ENCODE results near the gene NTSR2.

The NTSR2 gene, protein sequence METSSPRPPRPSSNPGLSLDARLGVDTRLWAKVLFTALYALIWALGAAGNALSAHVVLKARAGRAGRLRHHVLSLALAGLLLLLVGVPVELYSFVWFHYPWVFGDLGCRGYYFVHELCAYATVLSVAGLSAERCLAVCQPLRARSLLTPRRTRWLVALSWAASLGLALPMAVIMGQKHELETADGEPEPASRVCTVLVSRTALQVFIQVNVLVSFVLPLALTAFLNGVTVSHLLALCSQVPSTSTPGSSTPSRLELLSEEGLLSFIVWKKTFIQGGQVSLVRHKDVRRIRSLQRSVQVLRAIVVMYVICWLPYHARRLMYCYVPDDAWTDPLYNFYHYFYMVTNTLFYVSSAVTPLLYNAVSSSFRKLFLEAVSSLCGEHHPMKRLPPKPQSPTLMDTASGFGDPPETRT

DNA sequence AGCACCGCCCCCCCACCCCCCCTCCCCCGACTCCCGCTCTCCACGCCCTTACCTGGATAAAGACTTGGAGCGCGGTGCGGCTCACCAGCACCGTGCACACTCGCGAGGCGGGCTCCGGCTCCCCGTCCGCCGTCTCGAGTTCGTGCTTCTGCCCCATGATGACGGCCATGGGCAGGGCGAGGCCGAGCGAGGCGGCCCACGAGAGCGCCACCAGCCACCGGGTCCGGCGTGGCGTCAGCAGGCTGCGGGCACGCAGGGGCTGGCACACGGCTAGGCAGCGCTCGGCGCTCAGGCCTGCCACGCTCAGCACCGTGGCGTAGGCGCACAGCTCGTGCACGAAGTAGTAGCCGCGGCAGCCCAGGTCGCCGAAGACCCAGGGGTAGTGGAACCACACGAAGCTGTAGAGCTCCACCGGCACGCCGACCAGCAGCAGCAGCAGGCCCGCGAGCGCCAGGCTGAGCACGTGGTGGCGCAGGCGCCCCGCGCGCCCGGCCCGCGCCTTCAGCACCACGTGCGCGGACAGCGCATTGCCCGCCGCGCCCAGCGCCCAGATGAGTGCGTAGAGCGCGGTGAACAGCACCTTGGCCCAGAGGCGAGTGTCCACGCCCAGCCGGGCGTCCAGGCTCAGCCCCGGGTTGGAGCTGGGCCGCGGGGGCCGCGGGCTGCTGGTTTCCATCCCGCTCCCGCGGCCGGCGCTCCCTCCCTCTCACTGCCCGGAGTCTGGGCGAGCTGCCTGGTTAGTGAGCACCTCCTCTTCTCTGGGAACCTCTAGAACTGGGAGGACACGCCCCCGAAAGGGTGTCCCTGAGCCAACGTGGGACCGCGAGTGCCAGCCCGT lies at the start of gene NTSR2:
Gene NTSR2, minus strand, starts transcription at position 742 of the 838 bp plus-strand sequence. Its CDS starts 66 bp downstream, at position 676.
- no peak within 1 kb of the TSS for H3K9ac ChIP-seq (ENCODE audit: low read length)
- no peaks in the 10 kb centered on the region for H3K4me1 ChIP-seq (ENCODE audit: control insufficient read depth, low read depth, low read length)
- peak within 1 kb of the TSS; percentile 37 for H3K4me3 ChIP-seq (ENCODE audit: low read length)
- no peaks in the 10 kb centered on the region for H3K9me3 ChIP-seq (ENCODE audit: control insufficient read depth, low read depth, low read length)
- no peak within 1 kb of the TSS for H3K27ac ChIP-seq (ENCODE audit: low read length)
- H3K27me3 ChIP-seq (ENCODE audit: control insufficient read depth, insufficient read depth, low read length), result peaks cover 33% of the 10 kb centered on the region
- no peaks in the 10 kb centered on the region for H3K36me3 ChIP-seq (ENCODE audit: control insufficient read depth, low read depth, low read length)

- no peaks in the 10 kb centered on the region for H3K36me3 ChIP-seq (ENCODE audit: control insufficient read depth, low read depth, low read length)
- H3K9ac ChIP-seq (ENCODE audit: low read length), result no peak overlapping the region
- H3K27me3 ChIP-seq (ENCODE audit: control insufficient read depth, insufficient read depth, low read length), result no peaks in the 10 kb centered on the region
- no peaks in the 10 kb centered on the region for H3K9me3 ChIP-seq (ENCODE audit: control insufficient read depth, low read depth, low read length)
- no peak overlapping the region for H3K4me3 ChIP-seq (ENCODE audit: low read length)
- no peak overlapping the region for H3K27ac ChIP-seq (ENCODE audit: low read length)
- H3K4me1 ChIP-seq (ENCODE audit: control insufficient read depth, low read depth, low read length), result peaks cover 5% of the 10 kb centered on the region
These were observed 49.4 kb upstream of the NTSR2 start for GRCh38 chr2:11719230-11719977.

- Histone ChIP-seq H3K9me3 (ENCODE audit: control insufficient read depth, low read depth, low read length) (no peaks in the 10 kb centered on the region), H3K27ac (ENCODE audit: low read length) (no peak overlapping the region), H3K4me1 (ENCODE audit: control insufficient read depth, low read depth, low read length) (peaks cover 5% of the 10 kb centered on the region), H3K27me3 (ENCODE audit: control insufficient read depth, insufficient read depth, low read length) (no peaks in the 10 kb centered on the region), H3K9ac (ENCODE audit: low read length) (no peak overlapping the region), H3K36me3 (ENCODE audit: control insufficient read depth, low read depth, low read length) (no peaks in the 10 kb centered on the region), H3K4me3 (ENCODE audit: low read length) (no peak overlapping the region)
These were observed 48.6 kb upstream of the NTSR2 start for GRCh38 chr2:11718606-11719005.

DNA sequence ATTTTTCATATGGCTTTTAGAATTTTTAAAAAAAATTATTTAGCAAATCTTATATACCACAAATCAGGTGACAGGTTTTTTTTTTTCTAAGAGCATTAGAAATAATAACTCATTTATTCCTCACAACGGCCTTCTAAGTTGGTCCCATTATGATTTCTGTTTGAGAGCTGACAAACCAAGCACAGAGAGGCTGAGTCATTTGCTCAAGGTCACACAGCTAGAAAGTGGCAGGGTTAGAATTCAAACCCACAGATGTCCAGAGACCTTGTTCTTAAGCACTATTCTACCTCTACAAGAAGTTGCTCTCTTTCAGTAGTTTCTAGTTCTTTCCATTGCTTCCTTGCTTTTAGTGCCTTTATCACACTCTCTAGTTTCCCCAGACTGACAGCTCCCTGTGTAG lies 47.6 kb upstream of the NTSR2 start:
- H3K9me3 ChIP-seq (ENCODE audit: control insufficient read depth, low read depth, low read length), result no peaks in the 10 kb centered on the region
- H3K27ac ChIP-seq (ENCODE audit: low read length), result no peak overlapping the region
- H3K9ac ChIP-seq (ENCODE audit: low read length), result no peak overlapping the region
- no peaks in the 10 kb centered on the region for H3K27me3 ChIP-seq (ENCODE audit: control insufficient read depth, insufficient read depth, low read length)
- no peaks in the 10 kb centered on the region for H3K4me1 ChIP-seq (ENCODE audit: control insufficient read depth, low read depth, low read length)
- H3K4me3 ChIP-seq (ENCODE audit: low read length), result no peak overlapping the region
- no peaks in the 10 kb centered on the region for H3K36me3 ChIP-seq (ENCODE audit: control insufficient read depth, low read depth, low read length)

DNA sequence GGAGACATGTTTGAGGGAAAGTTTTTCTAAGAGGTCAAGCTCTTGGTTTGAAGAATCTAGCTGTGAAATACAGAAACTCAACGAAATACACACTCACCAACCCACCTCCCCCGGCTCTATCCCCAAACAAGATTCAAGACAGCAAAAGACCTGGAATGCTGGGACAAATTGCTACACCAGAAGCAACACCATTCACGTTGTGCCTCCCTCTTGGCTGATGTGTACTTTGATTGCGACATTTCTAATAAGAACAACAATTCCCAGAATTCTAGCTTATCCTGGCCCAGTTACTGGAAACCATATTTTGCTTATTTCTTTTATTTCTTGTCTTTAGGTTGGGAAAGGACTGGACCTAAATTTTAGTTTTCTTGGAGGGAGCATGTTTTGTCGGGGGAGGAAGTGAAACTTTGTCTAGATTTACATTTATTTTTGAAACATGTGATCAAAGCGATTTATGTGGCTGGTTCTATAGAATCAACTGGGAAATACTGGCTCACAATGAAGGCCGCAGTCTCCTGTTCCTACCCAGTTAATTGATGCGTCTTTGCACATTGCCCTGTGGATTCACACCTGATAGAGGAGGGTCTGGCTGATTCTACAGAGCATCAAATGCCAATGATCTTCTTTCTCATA lies 46.8 kb upstream of the NTSR2 start:
- Histone ChIP-seq H3K27me3 (ENCODE audit: control insufficient read depth, insufficient read depth, low read length) (no peaks in the 10 kb centered on the region), H3K4me3 (ENCODE audit: low read length) (no peak overlapping the region), H3K4me1 (ENCODE audit: control insufficient read depth, low read depth, low read length) (no peaks in the 10 kb centered on the region), H3K36me3 (ENCODE audit: control insufficient read depth, low read depth, low read length) (no peaks in the 10 kb centered on the region), H3K27ac (ENCODE audit: low read length) (no peak overlapping the region), H3K9me3 (ENCODE audit: control insufficient read depth, low read depth, low read length) (no peaks in the 10 kb centered on the region), H3K9ac (ENCODE audit: low read length) (no peak overlapping the region)

GRCh38 chr2:11715987-11716652 lies 46.1 kb upstream of the NTSR2 start:
- H3K4me3 ChIP-seq (ENCODE audit: low read length), result no peak overlapping the region
- H3K9me3 ChIP-seq (ENCODE audit: control insufficient read depth, low read depth, low read length), result no peaks in the 10 kb centered on the region
- H3K4me1 ChIP-seq (ENCODE audit: control insufficient read depth, low read depth, low read length), result no peaks in the 10 kb centered on the region
- no peaks in the 10 kb centered on the region for H3K27me3 ChIP-seq (ENCODE audit: control insufficient read depth, insufficient read depth, low read length)
- no peak overlapping the region for H3K9ac ChIP-seq (ENCODE audit: low read length)
- no peak overlapping the region for H3K27ac ChIP-seq (ENCODE audit: low read length)
- no peaks in the 10 kb centered on the region for H3K36me3 ChIP-seq (ENCODE audit: control insufficient read depth, low read depth, low read length)

GRCh38 chr2:11713815-11714214 lies 43.8 kb upstream of the NTSR2 start:
- Histone ChIP-seq H3K27ac (ENCODE audit: low read length) (no peak overlapping the region), H3K27me3 (ENCODE audit: control insufficient read depth, insufficient read depth, low read length) (no peaks in the 10 kb centered on the region), H3K9ac (ENCODE audit: low read length) (no peak overlapping the region)

GRCh38 chr2:11712866-11713265 lies 42.9 kb upstream of the NTSR2 start:
- Histone ChIP-seq H3K9me3 (ENCODE audit: control insufficient read depth, low read depth, low read length) (no peaks in the 10 kb centered on the region), H3K36me3 (ENCODE audit: control insufficient read depth, low read depth, low read length) (no peaks in the 10 kb centered on the region), H3K9ac (ENCODE audit: low read length) (no peak overlapping the region), H3K4me3 (ENCODE audit: low read length) (no peak overlapping the region), H3K27me3 (ENCODE audit: control insufficient read depth, insufficient read depth, low read length) (no peaks in the 10 kb centered on the region), H3K4me1 (ENCODE audit: control insufficient read depth, low read depth, low read length) (no peaks in the 10 kb centered on the region), H3K27ac (ENCODE audit: low read length) (no peak overlapping the region)

More at GRCh38 chr2:11713815-11714214, 43.8 kb upstream of the NTSR2 start:
- Histone ChIP-seq H3K36me3 (ENCODE audit: control insufficient read depth, low read depth, low read length) (no peaks in the 10 kb centered on the region), H3K4me3 (ENCODE audit: low read length) (no peak overlapping the region), H3K9me3 (ENCODE audit: control insufficient read depth, low read depth, low read length) (no peaks in the 10 kb centered on the region), H3K4me1 (ENCODE audit: control insufficient read depth, low read depth, low read length) (no peaks in the 10 kb centered on the region)

DNA sequence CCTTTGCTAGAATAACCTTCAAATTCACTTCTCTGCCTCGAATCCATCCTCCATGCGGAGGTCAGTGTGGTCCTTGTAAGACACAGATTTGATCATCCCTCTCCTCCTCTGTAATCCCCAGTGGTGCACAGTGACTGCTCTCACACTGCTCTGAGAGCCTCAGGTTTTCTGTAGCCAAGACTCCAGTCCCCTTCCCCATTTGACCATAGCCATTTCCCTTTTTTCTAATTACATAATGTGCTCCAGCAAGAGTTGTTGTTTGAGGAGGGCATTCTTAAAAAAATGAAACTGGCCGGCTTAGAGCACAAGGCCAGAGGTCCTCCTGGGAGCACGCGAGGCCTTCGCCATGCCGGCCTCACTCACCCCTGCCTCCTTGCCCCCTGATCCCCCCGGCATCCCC lies 41.8 kb upstream of the NTSR2 start:
- no peaks in the 10 kb centered on the region for H3K4me1 ChIP-seq (ENCODE audit: control insufficient read depth, low read depth, low read length)
- H3K36me3 ChIP-seq (ENCODE audit: control insufficient read depth, low read depth, low read length), result no peaks in the 10 kb centered on the region
- no peak overlapping the region for H3K27ac ChIP-seq (ENCODE audit: low read length)
- no peaks in the 10 kb centered on the region for H3K9me3 ChIP-seq (ENCODE audit: control insufficient read depth, low read depth, low read length)
- no peak overlapping the region for H3K4me3 ChIP-seq (ENCODE audit: low read length)
- no peak overlapping the region for H3K9ac ChIP-seq (ENCODE audit: low read length)
- no peaks in the 10 kb centered on the region for H3K27me3 ChIP-seq (ENCODE audit: control insufficient read depth, insufficient read depth, low read length)

- no peak overlapping the region for H3K27ac ChIP-seq (ENCODE audit: low read length)
- no peak overlapping the region for H3K9ac ChIP-seq (ENCODE audit: low read length)
- H3K4me3 ChIP-seq (ENCODE audit: low read length), result no peak overlapping the region
- H3K27me3 ChIP-seq (ENCODE audit: control insufficient read depth, insufficient read depth, low read length), result no peaks in the 10 kb centered on the region
- no peaks in the 10 kb centered on the region for H3K9me3 ChIP-seq (ENCODE audit: control insufficient read depth, low read depth, low read length)
- no peaks in the 10 kb centered on the region for H3K4me1 ChIP-seq (ENCODE audit: control insufficient read depth, low read depth, low read length)
- no peaks in the 10 kb centered on the region for H3K36me3 ChIP-seq (ENCODE audit: control insufficient read depth, low read depth, low read length)
These were observed 41.3 kb upstream of the NTSR2 start for GRCh38 chr2:11711354-11711716.
